Neural cell (in vitro differentiated cells): ENCODE measurements around the gene CLSTN2. TPM values are rescaled to one million over a fixed set of nuclear protein-coding genes. Genes with fewer than 3 reads are reported as not detected.

Source experiments
- H2AFZ ChIP-seq: fragments of 200-600, 300-800 bp; sonication (generic), shearing (Covaris generic); 2 replicates; pipeline ENCODE4 v1.6.0; 2014; ENCODE audit warnings: low read depth, mild to moderate bottlenecking, antibody characterized with exemption, low read length, moderate library complexity
- H3F3A ChIP-seq: fragments of 200-600 bp; shearing (Covaris generic); 2 replicates; pipeline ENCODE4 v1.6.1; 2016; ENCODE audit warnings: mild to moderate bottlenecking, moderate library complexity, mixed read lengths, antibody characterized with exemption, low read length; ENCODE audit not compliant: insufficient read depth, poor library complexity, severe bottlenecking
- H3K27ac ChIP-seq: fragments of 200-600, 300-800 bp; sonication (generic), shearing (Covaris generic); 2 replicates; pipeline ENCODE4 v1.5.1; 2014; ENCODE audit warnings: mild to moderate bottlenecking, low read length, moderate library complexity
- H3K27me3 ChIP-seq: fragments of 300-800, 200-600 bp; sonication (generic), shearing (Covaris generic); 2 replicates; pipeline ENCODE4 v1.6.0; 2014; ENCODE audit warnings: mild to moderate bottlenecking, low read depth, low read length, moderate library complexity; ENCODE audit not compliant: insufficient read depth
- H3K36me3 ChIP-seq: fragments of 300-800, 200-600 bp; sonication (generic), shearing (Covaris generic); 2 replicates; pipeline ENCODE4 v1.5.1; 2014; ENCODE audit warnings: mild to moderate bottlenecking, antibody characterized with exemption, low read length, moderate library complexity; ENCODE audit not compliant: insufficient read depth
- H3K4me2 ChIP-seq: fragments of 300-800, 200-600 bp; sonication (generic), shearing (Covaris generic); 2 replicates; pipeline ENCODE4 v1.6.0; 2014; ENCODE audit warnings: mild to moderate bottlenecking, low read length
- H3K4me3 ChIP-seq: fragments of 300-800, 200-600 bp; sonication (generic), shearing (Covaris generic); 2 replicates; pipeline ENCODE4 v1.5.1; 2014; ENCODE audit warnings: mild to moderate bottlenecking, low read length, moderate library complexity
- H3K79me2 ChIP-seq: fragments of 200-600 bp; shearing (Covaris generic); replicated peaks from 2 replicates; pipeline ENCODE4 v1.6.0; 2014; ENCODE audit warnings: mild to moderate bottlenecking, low read length, moderate library complexity; ENCODE audit not compliant: insufficient read depth
- H3K9ac ChIP-seq: fragments of 300-800, 200-600 bp; sonication (generic), shearing (Covaris generic); 2 replicates; pipeline ENCODE4 v1.6.1; 2016; ENCODE audit warnings: mild to moderate bottlenecking, low read length, mixed read lengths
- H3K9me2 ChIP-seq: fragments of 200-600 bp; shearing (Covaris generic); 2 replicates; pipeline ENCODE4 v1.6.1; 2016; ENCODE audit warnings: mild to moderate bottlenecking, low read length, mixed read lengths; ENCODE audit not compliant: insufficient read depth
- H3K9me3 ChIP-seq: fragments of 200-600, 300-800 bp; sonication (generic), shearing (Covaris generic); 2 replicates; pipeline ENCODE4 v1.6.1; 2016; ENCODE audit warnings: mild to moderate bottlenecking, mixed run types, low read length, moderate library complexity, mixed read lengths
- H4K20me1 ChIP-seq: fragments of 200-600 bp; shearing (Covaris generic); 2 replicates; pipeline ENCODE4 v1.6.1; 2016; ENCODE audit warnings: mild to moderate bottlenecking, mixed run types; ENCODE audit not compliant: insufficient read depth
- EP300 ChIP-seq: fragments of 450-650 bp; conservative IDR thresholded peaks from 2 replicates; pipeline ENCODE4 v1.6.1; 2014; ENCODE audit warnings: antibody characterized with exemption, mild to moderate bottlenecking, moderate library complexity; ENCODE audit not compliant: poor library complexity, severe bottlenecking
- EZH2 ChIP-seq: fragments of 200-600, 300-800 bp; shearing (Covaris generic), sonication (generic); IDR thresholded peaks from 2 replicates; pipeline ENCODE4 v1.6.1; 2014; ENCODE audit warnings: antibody characterized with exemption, low read length, borderline replicate concordance, mild to moderate bottlenecking; ENCODE audit not compliant: insufficient read depth, poor library complexity, severe bottlenecking
- MXI1 ChIP-seq: fragments of 450-650 bp; conservative IDR thresholded peaks from 2 replicates; pipeline ENCODE4 v1.6.1; 2014; ENCODE audit warnings: antibody characterized with exemption, mild to moderate bottlenecking; ENCODE audit not compliant: poor library complexity, severe bottlenecking
- POLR2AphosphoS5 ChIP-seq: IDR thresholded peaks from 2 replicates; pipeline ENCODE4 v1.6.1; 2012
- RAD21 ChIP-seq: fragments of 450-650 bp; conservative IDR thresholded peaks from 2 replicates; pipeline ENCODE4 v1.6.1; 2014; ENCODE audit warnings: antibody characterized with exemption, mild to moderate bottlenecking, moderate library complexity
- SMC3 ChIP-seq: fragments of 450-650 bp; conservative IDR thresholded peaks from 2 replicates; pipeline ENCODE4 v1.6.1; 2014; ENCODE audit warnings: antibody characterized with exemption, mild to moderate bottlenecking, moderate library complexity; ENCODE audit not compliant: poor library complexity
- TAF1 ChIP-seq: IDR thresholded peaks from 2 replicates; pipeline ENCODE4 v1.6.1; 2012; ENCODE audit warnings: low read depth
- polyA plus RNA-seq: library from polyadenylated mRNA; depleted of rRNA; stranded (reverse); fragments of >200 nt; gene quantifications from 2 replicates; pipeline ENCODE4 v1.2.3, GENCODE V29; 2014
- TF ChIP-seq, protein P1 (sequence below): fragments of 450-650 bp; IDR thresholded peaks from 2 replicates; pipeline ENCODE4 v1.5.1; 2014; ENCODE audit warnings: antibody characterized with exemption, mild to moderate bottlenecking, moderate library complexity; ENCODE audit not compliant: poor library complexity, severe bottlenecking
- TF ChIP-seq, protein P2 (sequence below): IDR thresholded peaks from 2 replicates; pipeline ENCODE4 v1.6.1; 2012; ENCODE audit warnings: borderline replicate concordance

CLSTN2 gene
- polyA plus RNA-seq, 1 donor from 2014 or later: 10.7 TPM

DNA sequence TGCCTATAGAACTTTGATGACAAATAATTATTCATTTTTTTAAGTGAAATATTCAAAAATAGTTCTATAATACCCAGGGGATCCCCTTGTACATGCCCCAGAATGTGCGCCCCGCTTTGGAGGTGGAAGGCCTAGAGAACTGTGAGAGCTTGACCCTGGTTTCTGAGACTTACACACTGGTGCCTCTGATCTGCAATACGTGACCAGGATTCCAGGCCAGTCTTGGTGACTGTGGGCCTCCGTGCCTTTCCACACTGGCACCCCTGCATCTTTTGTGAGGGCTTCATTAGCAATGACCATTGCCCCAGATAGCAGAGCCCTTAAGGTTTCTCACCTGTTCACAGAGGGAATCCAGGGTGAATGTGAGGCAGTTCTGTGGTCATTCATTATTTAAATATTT, 44.0 kb downstream of the CLSTN2 start:
- Histone ChIP-seq H3K9me2 (no peaks in the 10 kb centered on the region), H3K4me3 (no peak overlapping the region), H3K27ac (no peak overlapping the region), H2AFZ (no peak overlapping the region), H3K27me3 (no peaks in the 10 kb centered on the region), H3K4me2 (no peak overlapping the region), H3F3A (no peaks in the 10 kb centered on the region), H3K79me2 (no peaks in the 10 kb centered on the region), H3K9ac (no peak overlapping the region), H3K36me3 (no peaks in the 10 kb centered on the region), H3K9me3 (no peaks in the 10 kb centered on the region), H4K20me1 (no peaks in the 10 kb centered on the region)
- no peak for TF ChIP-seq MXI1
- no peak for TF ChIP-seq EZH2
- TF ChIP-seq EP300: no peak
- TF ChIP-seq, protein P1, sequence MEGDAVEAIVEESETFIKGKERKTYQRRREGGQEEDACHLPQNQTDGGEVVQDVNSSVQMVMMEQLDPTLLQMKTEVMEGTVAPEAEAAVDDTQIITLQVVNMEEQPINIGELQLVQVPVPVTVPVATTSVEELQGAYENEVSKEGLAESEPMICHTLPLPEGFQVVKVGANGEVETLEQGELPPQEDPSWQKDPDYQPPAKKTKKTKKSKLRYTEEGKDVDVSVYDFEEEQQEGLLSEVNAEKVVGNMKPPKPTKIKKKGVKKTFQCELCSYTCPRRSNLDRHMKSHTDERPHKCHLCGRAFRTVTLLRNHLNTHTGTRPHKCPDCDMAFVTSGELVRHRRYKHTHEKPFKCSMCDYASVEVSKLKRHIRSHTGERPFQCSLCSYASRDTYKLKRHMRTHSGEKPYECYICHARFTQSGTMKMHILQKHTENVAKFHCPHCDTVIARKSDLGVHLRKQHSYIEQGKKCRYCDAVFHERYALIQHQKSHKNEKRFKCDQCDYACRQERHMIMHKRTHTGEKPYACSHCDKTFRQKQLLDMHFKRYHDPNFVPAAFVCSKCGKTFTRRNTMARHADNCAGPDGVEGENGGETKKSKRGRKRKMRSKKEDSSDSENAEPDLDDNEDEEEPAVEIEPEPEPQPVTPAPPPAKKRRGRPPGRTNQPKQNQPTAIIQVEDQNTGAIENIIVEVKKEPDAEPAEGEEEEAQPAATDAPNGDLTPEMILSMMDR: no peak
- TF ChIP-seq RAD21: no peak
- TF ChIP-seq POLR2AphosphoS5: no peak
- no peak for TF ChIP-seq TAF1
- TF ChIP-seq SMC3: no peak
- TF ChIP-seq, protein P2, sequence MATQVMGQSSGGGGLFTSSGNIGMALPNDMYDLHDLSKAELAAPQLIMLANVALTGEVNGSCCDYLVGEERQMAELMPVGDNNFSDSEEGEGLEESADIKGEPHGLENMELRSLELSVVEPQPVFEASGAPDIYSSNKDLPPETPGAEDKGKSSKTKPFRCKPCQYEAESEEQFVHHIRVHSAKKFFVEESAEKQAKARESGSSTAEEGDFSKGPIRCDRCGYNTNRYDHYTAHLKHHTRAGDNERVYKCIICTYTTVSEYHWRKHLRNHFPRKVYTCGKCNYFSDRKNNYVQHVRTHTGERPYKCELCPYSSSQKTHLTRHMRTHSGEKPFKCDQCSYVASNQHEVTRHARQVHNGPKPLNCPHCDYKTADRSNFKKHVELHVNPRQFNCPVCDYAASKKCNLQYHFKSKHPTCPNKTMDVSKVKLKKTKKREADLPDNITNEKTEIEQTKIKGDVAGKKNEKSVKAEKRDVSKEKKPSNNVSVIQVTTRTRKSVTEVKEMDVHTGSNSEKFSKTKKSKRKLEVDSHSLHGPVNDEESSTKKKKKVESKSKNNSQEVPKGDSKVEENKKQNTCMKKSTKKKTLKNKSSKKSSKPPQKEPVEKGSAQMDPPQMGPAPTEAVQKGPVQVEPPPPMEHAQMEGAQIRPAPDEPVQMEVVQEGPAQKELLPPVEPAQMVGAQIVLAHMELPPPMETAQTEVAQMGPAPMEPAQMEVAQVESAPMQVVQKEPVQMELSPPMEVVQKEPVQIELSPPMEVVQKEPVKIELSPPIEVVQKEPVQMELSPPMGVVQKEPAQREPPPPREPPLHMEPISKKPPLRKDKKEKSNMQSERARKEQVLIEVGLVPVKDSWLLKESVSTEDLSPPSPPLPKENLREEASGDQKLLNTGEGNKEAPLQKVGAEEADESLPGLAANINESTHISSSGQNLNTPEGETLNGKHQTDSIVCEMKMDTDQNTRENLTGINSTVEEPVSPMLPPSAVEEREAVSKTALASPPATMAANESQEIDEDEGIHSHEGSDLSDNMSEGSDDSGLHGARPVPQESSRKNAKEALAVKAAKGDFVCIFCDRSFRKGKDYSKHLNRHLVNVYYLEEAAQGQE: no peak

GRCh38 chr3:139979991-139980390, 45.0 kb downstream of the CLSTN2 start:
- no peak overlapping the region for H3K27ac ChIP-seq
- no peak overlapping the region for H2AFZ ChIP-seq
- H3K9me3 ChIP-seq: no peaks in the 10 kb centered on the region
- TF ChIP-seq RAD21 (no peak), EZH2 (no peak), SMC3 (no peak), POLR2AphosphoS5 (no peak), TAF1 (no peak), EP300 (no peak), MXI1 (no peak)
- TF ChIP-seq, protein P1: no peak
- TF ChIP-seq, protein P2: no peak
- H3K79me2 ChIP-seq: no peaks in the 10 kb centered on the region
- H3K9ac ChIP-seq: no peak overlapping the region
- H3K27me3 ChIP-seq: no peaks in the 10 kb centered on the region
- no peak overlapping the region for H3K4me3 ChIP-seq
- H3K36me3 ChIP-seq: no peaks in the 10 kb centered on the region
- H3K4me2 ChIP-seq: no peak overlapping the region
- H3K9me2 ChIP-seq: no peaks in the 10 kb centered on the region
- H3F3A ChIP-seq: no peaks in the 10 kb centered on the region
- no peaks in the 10 kb centered on the region for H4K20me1 ChIP-seq
